Measurements from ENCODE around the gene UFSP1. TPM values are rescaled to one million over a fixed set of nuclear protein-coding genes. Genes with fewer than 3 reads are reported as not detected.
A peak's percentile ranks its signal among the peaks of the same experiment; 100 is the strongest.

UFSP1 gene
- polyA plus RNA-seq, 1 donor from 2014 or later, result 2.5 TPM

DNA sequence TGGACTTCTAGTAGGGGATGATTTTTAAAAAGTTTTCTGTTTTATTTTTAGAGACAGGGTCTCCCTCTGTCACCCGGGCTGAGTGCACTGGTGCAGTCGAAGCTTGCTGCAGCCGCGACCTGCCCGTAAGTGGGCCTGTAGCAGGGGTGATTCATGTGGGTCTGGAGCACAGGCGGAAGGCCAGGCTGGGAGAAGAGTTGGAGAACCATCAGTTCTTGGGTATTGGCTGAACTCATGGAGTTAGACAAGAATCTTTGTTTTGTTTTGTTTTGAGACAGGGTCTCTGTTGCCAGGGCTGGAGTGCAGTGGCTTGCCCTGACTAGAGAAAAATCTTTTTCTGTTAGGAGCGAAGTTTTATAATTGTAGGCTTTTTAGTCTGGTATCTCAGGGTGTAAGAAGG, 8.9 kb downstream of the UFSP1 start:
- H3K27ac Mint-ChIP-seq, result peak overlapping the region in 1 of 3 donors; percentile 59
- no peaks in the 10 kb centered on the region for H3K27me3 Mint-ChIP-seq
- peaks cover 0 to 2% (median 0%) of the 10 kb centered on the region in 3 donors for H3K9me3 Mint-ChIP-seq
- peak overlapping the region in 3 of 4 donors; percentile 28 to 81 (median 73) for H3K4me3 Mint-ChIP-seq
- H3K4me1 Mint-ChIP-seq, result peaks cover 24 to 29% (median 26%) of the 10 kb centered on the region in 3 donors
- peaks cover 8% of the 10 kb centered on the region for H3K36me3 Mint-ChIP-seq

DNA sequence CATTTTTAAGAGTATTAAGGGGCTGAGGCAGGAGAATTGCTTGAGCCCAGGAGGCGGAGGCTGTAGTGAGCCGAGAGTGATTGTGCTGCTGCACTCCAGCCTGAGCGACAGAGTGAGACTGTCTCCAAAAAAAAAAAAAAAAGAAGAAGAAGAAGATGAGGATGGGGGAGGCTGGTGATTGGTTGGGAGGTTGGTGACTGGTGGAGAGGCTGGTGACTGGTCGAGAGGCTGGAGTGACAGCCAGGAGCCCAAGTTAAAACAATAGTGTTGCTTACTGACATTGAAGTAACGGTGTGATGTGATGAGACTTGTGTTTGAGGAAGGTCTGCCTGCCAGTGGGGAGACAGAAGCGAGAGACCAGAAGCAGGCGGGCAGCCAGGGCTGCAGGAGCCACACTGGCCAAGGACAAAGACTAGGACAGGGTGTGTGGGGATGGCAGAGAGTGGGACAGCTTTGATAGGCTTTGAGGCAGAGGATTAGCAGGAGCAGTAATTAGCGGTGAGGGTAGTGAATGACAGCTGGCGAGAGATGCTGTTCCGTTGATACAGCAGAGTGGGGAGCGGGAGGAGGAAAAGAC, 9.7 kb downstream of the UFSP1 start:
- Mint-ChIP-seq H3K27me3 (no peaks in the 10 kb centered on the region), H3K4me1 (peaks cover 26 to 33% (median 26%) of the 10 kb centered on the region in 3 donors), H3K9me3 (peaks cover 0 to 2% (median 0%) of the 10 kb centered on the region in 3 donors), H3K36me3 (peaks cover 6% of the 10 kb centered on the region), H3K27ac (no peak overlapping the region), H3K4me3 (peak overlapping the region in 1 of 4 donors; percentile 67)

- Mint-ChIP-seq H3K27me3 (no peaks in the 10 kb centered on the region), H3K9me3 (peaks cover 0 to 4% (median 0%) of the 10 kb centered on the region in 3 donors), H3K4me3 (peak overlapping the region in 3 of 4 donors; percentile 46 to 67 (median 52)), H3K27ac (peak overlapping the region in 2 of 3 donors; percentile 43 to 73), H3K36me3 (peaks cover 3% of the 10 kb centered on the region), H3K4me1 (peaks cover 25 to 38% (median 30%) of the 10 kb centered on the region in 3 donors)
Observed at GRCh38 chr7:100878685-100879084, 10.8 kb downstream of the UFSP1 start.

- peaks cover 25 to 39% (median 32%) of the 10 kb centered on the region in 3 donors for H3K4me1 Mint-ChIP-seq
- H3K27me3 Mint-ChIP-seq, result no peaks in the 10 kb centered on the region
- peak overlapping the region in 1 of 4 donors; percentile 67 for H3K4me3 Mint-ChIP-seq
- peaks cover 0 to 4% (median 0%) of the 10 kb centered on the region in 3 donors for H3K9me3 Mint-ChIP-seq
- H3K27ac Mint-ChIP-seq, result peak overlapping the region in 2 of 3 donors; percentile 43 to 73
- H3K36me3 Mint-ChIP-seq, result peaks cover 3% of the 10 kb centered on the region
Observed at GRCh38 chr7:100878013-100878412, 11.5 kb downstream of the UFSP1 start.

GRCh38 chr7:100875356-100875751, 14.2 kb downstream of the UFSP1 start:
- Mint-ChIP-seq H3K27me3 (no peaks in the 10 kb centered on the region), H3K9me3 (peaks cover 0 to 4% (median 0%) of the 10 kb centered on the region in 3 donors), H3K27ac (peak overlapping the region; percentile 97 to 99 (median 98)), H3K4me1 (peaks cover 25 to 38% (median 28%) of the 10 kb centered on the region in 3 donors), H3K36me3 (peaks cover 6% of the 10 kb centered on the region), H3K4me3 (peak overlapping the region; percentile 98 to 100 (median 99))

DNA sequence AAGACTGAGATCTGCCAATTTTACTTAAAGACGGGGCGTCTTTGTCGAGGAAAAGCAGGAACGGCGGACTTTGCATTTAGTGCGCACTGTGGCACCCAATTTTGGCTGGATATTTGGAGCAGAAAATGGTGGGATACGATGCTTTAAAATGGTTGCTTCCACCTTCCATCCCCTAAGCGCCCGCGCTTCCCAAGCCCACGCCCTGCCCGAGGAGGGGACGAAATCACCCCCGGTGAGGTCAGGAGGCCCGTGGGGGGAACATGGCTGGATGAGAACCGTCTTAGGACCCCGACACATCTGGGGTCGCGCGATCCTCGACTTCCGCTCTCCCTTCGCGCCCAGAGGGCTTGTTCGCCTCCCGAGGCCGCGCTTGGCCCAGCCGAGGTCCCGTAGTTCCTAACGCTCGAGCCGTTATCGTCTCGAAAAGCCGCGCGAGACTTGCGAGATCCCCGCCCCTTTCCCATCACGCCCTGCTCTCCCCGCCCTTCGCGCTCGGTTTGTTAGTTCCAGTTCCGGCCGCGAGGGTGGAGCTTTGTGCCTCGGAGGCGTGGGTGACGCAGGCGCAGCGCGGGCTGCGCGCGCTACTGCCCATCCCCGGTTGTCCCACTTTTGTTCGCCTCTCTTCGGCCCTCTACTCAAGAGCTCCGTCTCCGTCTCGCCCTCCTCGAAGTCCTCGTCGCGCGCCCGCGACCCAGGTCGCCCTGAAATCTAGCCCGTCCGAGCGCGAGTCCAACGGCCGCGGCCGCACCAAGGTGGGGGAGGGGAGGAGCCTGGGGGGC, 14.7 kb downstream of the UFSP1 start, which contains the start of gene SRRT:
TSS of gene SRRT (plus strand) at position 527 of the 779 bp plus-strand sequence. CDS start 488 bp downstream, outside the sequence.
- Mint-ChIP-seq H3K9me3 (peaks cover 0 to 4% (median 0%) of the 10 kb centered on the region in 3 donors), H3K27ac (peak within 1 kb of the TSS; percentile 97 to 99 (median 98)), H3K4me3 (peak within 1 kb of the TSS; percentile 98 to 100 (median 99)), H3K4me1 (peaks cover 25 to 35% (median 25%) of the 10 kb centered on the region in 3 donors), H3K36me3 (peaks cover 5% of the 10 kb centered on the region), H3K27me3 (no peaks in the 10 kb centered on the region)

DNA sequence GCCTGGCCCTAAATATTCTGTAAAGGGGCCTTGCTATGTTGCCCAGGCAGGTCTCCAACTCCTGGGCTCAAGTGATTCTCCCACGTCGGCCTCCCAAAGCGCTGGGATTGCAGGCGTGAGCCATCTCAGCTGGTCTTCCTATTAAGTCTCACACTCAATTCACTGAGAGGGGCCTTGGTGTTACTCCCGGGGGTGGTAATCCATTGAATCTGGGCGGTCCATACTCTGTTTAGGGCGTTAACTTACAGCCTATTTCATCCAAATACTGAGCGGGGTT, 15.3 kb downstream of the UFSP1 start:
- Mint-ChIP-seq H3K4me3 (peak overlapping the region; percentile 98 to 100 (median 99)), H3K4me1 (peaks cover 24 to 32% (median 25%) of the 10 kb centered on the region in 3 donors), H3K27me3 (no peaks in the 10 kb centered on the region), H3K9me3 (peaks cover 0 to 4% (median 0%) of the 10 kb centered on the region in 3 donors), H3K27ac (peak overlapping the region; percentile 97 to 99 (median 98)), H3K36me3 (peaks cover 3% of the 10 kb centered on the region)

DNA sequence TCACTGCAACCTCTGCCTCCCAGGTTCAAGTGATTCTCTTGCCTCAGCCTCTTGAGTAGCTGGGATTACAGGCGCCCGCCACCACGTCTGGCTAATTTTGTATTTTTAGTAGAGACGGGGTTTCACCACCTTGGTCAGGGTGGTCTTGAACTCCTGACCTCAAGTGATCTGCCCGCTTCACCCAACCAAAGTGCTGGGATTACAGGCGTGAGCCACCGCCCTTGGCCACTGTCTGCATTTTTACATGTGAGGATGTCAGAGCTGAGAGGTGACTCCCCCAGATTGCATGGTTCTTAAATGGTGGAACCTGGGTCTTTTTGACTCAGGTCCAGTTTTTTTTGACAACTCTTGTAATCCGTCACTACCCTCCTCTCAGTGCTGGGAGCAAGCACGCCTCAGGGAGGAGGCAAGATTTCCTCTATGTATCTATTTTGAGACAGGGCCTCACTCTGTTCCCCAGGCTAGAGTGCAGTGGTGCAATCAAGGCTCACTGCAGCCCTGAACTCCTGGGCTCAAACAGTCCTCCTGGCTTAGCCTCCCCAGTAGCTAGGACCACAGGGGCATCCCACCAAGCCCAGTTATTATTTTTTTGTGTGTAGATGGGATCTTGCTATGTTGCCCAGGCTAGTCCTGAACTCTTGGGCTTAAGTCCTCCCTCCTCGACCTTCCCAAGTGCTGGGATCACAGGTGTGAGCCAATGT, 15.8 kb downstream of the UFSP1 start:
- Mint-ChIP-seq H3K27me3 (no peaks in the 10 kb centered on the region), H3K9me3 (peaks cover 0 to 4% (median 0%) of the 10 kb centered on the region in 3 donors), H3K27ac (peak overlapping the region; percentile 97 to 99 (median 98)), H3K4me3 (peak overlapping the region; percentile 43 to 99 (median 82)), H3K36me3 (peaks cover 3% of the 10 kb centered on the region), H3K4me1 (peaks cover 23 to 32% (median 25%) of the 10 kb centered on the region in 3 donors)

DNA sequence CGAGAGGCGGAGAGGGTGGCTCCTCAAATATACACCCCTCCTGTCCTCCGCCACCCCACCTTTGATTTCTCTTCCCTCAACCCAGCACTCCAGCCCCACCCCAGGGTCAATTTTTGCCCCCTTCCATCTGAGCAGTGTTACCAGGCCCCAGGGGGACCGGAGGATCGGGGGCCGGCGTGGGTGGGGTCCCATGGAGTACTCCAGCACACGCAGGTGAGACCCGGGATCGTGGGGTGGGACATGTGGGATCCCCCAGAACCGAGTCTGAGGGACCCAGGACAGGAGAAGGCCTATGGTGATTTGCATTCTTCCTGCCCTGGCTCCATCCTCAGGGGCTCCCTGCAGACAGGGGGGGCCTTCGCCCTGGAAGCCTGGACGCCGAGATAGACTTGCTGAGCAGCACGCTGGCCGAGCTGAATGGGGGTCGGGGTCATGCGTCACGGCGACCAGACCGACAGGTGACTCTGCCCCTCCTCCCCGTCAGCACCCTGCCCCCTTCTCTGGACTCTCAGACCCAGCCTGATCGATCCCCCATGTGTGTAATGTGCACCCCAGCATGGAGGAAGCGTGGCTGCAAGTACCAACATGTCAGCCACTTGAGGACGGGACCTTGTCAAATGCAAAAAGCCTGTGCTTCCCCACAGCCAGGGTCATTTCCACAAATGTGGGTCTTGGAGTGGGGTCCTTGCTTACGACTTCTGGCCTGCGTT, 21.6 kb downstream of the UFSP1 start:
- peak overlapping the region; percentile 71 to 88 (median 84) for H3K4me3 Mint-ChIP-seq
- peaks cover 3% of the 10 kb centered on the region for H3K36me3 Mint-ChIP-seq
- no peaks in the 10 kb centered on the region for H3K9me3 Mint-ChIP-seq
- no peaks in the 10 kb centered on the region for H3K27me3 Mint-ChIP-seq
- peak overlapping the region; percentile 39 to 74 (median 71) for H3K27ac Mint-ChIP-seq
- H3K4me1 Mint-ChIP-seq, result peaks cover 0 to 6% (median 5%) of the 10 kb centered on the region in 3 donors

DNA sequence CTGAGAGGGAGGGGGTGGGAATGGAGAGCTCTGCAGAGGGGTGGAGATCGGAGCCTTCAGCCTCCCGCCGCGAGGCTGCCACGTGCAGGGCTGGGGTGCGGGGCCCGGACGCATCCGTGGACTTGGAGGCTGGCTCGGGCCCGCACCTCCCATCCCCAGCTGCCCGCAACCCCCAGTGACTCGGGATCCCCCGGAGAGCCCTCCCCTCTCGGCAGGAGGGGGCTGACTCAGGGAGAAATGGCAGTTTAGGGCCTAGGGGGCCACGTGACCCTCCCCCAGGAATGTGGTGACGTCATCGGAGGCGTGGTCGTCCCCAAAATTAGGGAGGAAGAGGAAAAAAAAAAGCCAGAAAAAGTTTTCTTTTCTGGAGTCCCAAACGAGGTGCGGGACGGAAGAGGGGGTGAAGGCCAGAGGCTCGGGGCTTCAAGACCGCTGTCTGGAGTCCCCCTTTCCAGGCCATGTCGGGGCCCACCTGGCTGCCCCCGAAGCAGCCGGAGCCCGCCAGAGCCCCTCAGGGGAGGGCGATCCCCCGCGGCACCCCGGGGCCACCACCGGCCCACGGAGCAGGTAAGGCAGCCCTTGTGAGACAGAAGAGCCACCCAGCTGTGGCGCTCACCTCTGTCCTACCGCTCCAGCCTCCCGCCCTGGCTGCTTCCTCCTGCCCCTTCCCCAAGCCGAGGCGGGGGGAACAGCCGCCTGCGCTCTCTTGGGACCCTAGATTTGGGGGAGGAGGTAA, 22.3 kb downstream of the UFSP1 start, which contains the start of gene TRIP6:
TSS of gene TRIP6 (plus strand) at position 348 of the 736 bp plus-strand sequence. CDS start at position 459, 111 bp downstream.
- Mint-ChIP-seq H3K27me3 (no peaks in the 10 kb centered on the region), H3K36me3 (no peaks in the 10 kb centered on the region), H3K4me3 (peak within 1 kb of the TSS; percentile 71 to 95 (median 84)), H3K27ac (peak within 1 kb of the TSS; percentile 39 to 74 (median 71)), H3K9me3 (no peaks in the 10 kb centered on the region), H3K4me1 (peaks cover 0 to 6% (median 5%) of the 10 kb centered on the region in 3 donors)

- peak overlapping the region in 3 of 4 donors; percentile 56 to 95 (median 86) for H3K4me3 Mint-ChIP-seq
- H3K36me3 Mint-ChIP-seq, result no peaks in the 10 kb centered on the region
- no peak overlapping the region for H3K27ac Mint-ChIP-seq
- H3K9me3 Mint-ChIP-seq, result no peaks in the 10 kb centered on the region
- H3K4me1 Mint-ChIP-seq, result peaks cover 0 to 5% (median 5%) of the 10 kb centered on the region in 3 donors
- no peaks in the 10 kb centered on the region for H3K27me3 Mint-ChIP-seq
Observed at GRCh38 chr7:100866729-100867039, 22.8 kb downstream of the UFSP1 start.

DNA sequence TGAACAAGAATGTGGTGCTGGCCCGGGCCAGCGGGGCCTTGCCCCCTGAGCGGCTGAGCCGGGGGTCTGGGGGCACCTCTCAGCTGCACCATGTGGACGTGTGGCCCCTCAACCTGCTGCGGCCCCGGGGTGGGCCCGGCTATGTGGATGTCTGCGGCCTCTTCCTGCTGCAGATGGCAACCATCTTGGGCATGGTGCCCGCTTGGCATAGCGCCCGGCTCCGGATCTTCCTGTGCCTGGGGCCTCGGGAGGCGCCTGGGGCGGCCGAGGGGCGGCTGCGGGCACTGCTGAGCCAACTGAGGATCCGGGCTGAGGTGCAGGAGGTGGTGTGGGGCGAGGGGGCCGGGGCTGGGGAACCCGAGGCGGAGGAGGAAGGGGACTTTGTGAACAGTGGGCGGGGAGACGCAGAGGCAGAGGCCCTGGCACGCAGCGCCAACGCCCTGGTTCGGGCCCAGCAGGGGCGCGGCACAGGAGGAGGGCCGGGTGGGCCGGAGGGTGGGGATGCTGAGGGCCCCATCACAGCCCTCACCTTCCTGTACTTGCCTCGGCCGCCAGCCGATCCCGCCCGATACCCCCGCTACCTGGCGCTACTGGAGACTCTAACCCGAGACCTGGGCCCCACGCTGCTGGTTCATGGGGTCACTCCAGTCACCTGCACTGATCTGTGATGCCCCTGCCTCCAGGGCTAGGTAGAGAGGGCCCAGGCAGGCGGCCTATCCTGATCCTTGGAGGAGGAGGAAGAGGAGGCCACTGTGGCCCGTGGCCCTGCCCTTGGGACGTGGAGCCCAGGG, 23.4 kb downstream of the UFSP1 start:
- H3K4me1 Mint-ChIP-seq, result peaks cover 0 to 5% (median 4%) of the 10 kb centered on the region in 3 donors
- no peak overlapping the region for H3K27ac Mint-ChIP-seq
- H3K9me3 Mint-ChIP-seq, result no peaks in the 10 kb centered on the region
- H3K4me3 Mint-ChIP-seq, result peak overlapping the region in 2 of 4 donors; percentile 56 to 95
- no peaks in the 10 kb centered on the region for H3K27me3 Mint-ChIP-seq
- H3K36me3 Mint-ChIP-seq, result no peaks in the 10 kb centered on the region

DNA sequence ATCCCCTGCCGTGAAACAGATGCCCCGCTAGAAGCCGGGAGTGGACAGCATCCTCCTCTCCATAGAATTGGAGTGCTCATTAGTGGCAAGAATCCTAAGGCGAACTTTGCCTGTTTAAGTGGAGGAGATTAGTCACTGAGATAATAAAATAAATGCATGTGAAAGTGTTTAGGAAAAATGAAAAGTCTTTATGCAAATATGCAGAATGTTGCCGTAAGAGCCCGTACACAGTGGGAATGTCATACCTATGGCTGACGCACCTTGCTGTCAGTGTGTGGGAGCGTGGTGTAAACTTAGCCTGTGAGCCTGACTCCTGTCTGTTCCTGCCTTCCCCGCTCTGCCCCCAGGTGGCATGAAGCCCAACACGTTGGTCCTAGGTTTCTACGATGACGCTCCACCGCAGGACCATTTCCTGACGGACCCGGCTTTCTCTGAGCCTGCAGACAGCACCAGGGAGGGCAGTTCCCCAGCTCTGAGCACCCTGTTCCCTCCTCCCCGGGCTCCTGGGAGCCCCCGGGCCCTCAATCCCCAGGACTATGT, 24.1 kb downstream of the UFSP1 start:
- peaks cover 0 to 5% (median 4%) of the 10 kb centered on the region in 3 donors for H3K4me1 Mint-ChIP-seq
- H3K4me3 Mint-ChIP-seq, result peak overlapping the region in 2 of 4 donors; percentile 34 to 75
- H3K27me3 Mint-ChIP-seq, result no peaks in the 10 kb centered on the region
- peak overlapping the region in 1 of 3 donors; percentile 42 for H3K27ac Mint-ChIP-seq
- no peaks in the 10 kb centered on the region for H3K9me3 Mint-ChIP-seq
- no peaks in the 10 kb centered on the region for H3K36me3 Mint-ChIP-seq
